ENCODE data around the gene GRB2. TPM values are rescaled to one million over a fixed set of nuclear protein-coding genes. Genes with fewer than 3 reads are reported as not detected.

The GRB2 gene
- total RNA-seq, 1 donor from 2014 or later: 61.8 TPM

DNA sequence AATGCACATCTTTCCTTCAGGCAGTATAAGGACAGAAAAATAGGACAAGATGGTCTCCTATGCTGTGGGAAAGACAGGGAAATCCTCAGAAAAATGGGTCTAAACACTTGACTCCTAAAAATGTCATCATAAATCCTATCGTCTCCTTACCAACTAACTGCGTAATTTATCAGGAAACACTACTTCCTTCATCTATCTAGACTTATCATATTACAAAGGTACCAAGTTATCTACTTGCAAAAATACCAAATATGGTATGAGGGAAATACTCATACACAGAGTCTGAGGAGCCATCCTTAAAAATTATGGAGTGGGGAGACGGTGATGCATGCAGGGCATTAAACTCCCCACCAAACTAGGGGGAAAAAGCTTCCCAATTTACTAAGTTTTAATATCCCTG is 44.1 kb downstream of the GRB2 start:
- Mint-ChIP-seq H3K4me3 (no peak overlapping the region), H3K36me3 (peaks cover 6% of the 10 kb centered on the region), H3K27ac (peak overlapping the region; percentile 72), H3K27me3 (ENCODE audit: low read depth) (no peaks in the 10 kb centered on the region), H3K4me1 (peaks cover 36% of the 10 kb centered on the region), H3K9me3 (no peaks in the 10 kb centered on the region)
- TF ChIP-seq, protein P1, sequence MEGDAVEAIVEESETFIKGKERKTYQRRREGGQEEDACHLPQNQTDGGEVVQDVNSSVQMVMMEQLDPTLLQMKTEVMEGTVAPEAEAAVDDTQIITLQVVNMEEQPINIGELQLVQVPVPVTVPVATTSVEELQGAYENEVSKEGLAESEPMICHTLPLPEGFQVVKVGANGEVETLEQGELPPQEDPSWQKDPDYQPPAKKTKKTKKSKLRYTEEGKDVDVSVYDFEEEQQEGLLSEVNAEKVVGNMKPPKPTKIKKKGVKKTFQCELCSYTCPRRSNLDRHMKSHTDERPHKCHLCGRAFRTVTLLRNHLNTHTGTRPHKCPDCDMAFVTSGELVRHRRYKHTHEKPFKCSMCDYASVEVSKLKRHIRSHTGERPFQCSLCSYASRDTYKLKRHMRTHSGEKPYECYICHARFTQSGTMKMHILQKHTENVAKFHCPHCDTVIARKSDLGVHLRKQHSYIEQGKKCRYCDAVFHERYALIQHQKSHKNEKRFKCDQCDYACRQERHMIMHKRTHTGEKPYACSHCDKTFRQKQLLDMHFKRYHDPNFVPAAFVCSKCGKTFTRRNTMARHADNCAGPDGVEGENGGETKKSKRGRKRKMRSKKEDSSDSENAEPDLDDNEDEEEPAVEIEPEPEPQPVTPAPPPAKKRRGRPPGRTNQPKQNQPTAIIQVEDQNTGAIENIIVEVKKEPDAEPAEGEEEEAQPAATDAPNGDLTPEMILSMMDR (IDR thresholded peaks at IDR 0.05; ENCODE audit: unreplicated experiment): no peak
- no peak for DNase-seq (ENCODE audit: low spot score in 2 of 2, unreplicated experiment in 2 of 2)

DNA sequence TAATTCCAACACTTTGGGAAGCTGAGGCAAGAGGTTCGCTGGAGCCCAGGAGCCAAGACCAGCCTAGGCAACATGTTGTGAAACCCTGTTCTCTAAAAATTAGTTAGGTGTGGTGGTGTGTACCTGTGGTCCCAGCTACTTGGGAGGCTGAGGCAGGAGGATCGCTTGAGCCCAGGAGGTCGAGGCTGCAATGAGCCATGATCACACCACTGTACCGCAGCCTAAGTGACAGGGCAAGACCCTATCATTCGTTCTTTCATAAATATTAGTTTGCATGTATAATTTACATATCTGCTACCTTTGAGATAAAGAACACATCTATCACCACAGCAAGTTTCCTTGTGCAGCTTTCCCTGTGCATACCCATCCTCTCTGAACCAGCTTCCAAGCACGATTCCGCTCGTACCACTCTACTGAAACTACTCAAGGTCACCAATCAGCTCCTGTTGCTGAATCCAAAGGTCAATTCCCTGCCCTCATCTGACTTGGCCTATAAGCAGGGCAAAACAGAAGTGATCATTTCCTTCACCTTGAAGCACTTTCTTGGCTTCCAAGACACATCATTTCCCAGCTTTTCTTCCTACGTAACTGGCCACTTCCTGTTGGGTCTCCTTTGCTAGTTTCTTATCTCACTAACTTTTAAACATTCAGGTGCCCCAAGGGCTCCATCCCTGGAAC is 49.1 kb downstream of the GRB2 start:
- H3K36me3 Mint-ChIP-seq: peaks cover 13% of the 10 kb centered on the region
- TF ChIP-seq, protein P1 (IDR thresholded peaks at IDR 0.05; ENCODE audit: unreplicated experiment): no peak
- peaks cover 4% of the 10 kb centered on the region for H3K9me3 Mint-ChIP-seq
- no peak overlapping the region for H3K4me3 Mint-ChIP-seq
- no peak overlapping the region for H3K27ac Mint-ChIP-seq
- H3K27me3 Mint-ChIP-seq (ENCODE audit: low read depth): no peaks in the 10 kb centered on the region
- H3K4me1 Mint-ChIP-seq: peaks cover 32% of the 10 kb centered on the region
- DNase-seq (ENCODE audit: low spot score in 2 of 2, unreplicated experiment in 2 of 2): no peak

DNA sequence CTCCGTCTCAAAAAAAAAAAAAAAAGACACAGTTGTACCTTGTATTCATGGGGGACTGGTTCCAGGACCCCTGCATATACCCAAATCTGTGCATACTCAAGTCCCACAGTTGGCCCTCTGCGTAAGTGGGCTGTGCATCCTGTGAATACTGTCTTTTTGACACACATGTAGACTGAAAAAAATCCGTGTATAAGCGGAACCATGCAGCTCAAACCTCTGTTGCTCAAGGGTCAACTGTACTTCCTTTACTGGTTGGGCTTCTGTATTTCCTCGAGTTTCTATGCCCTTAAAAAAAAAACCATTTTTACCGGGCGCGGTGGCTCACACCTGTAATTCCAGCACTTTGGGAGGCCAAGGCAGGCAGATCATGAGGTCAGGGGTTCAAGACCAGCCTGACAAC is 52.3 kb downstream of the GRB2 start:
- TF ChIP-seq, protein P1 (IDR thresholded peaks at IDR 0.05; ENCODE audit: unreplicated experiment): no peak
- Mint-ChIP-seq H3K27ac (no peak overlapping the region), H3K27me3 (ENCODE audit: low read depth) (no peaks in the 10 kb centered on the region), H3K4me1 (peaks cover 28% of the 10 kb centered on the region), H3K9me3 (peaks cover 4% of the 10 kb centered on the region), H3K36me3 (peaks cover 13% of the 10 kb centered on the region), H3K4me3 (no peak overlapping the region)
- DNase-seq (ENCODE audit: low spot score in 2 of 2, unreplicated experiment in 2 of 2): no peak

DNA sequence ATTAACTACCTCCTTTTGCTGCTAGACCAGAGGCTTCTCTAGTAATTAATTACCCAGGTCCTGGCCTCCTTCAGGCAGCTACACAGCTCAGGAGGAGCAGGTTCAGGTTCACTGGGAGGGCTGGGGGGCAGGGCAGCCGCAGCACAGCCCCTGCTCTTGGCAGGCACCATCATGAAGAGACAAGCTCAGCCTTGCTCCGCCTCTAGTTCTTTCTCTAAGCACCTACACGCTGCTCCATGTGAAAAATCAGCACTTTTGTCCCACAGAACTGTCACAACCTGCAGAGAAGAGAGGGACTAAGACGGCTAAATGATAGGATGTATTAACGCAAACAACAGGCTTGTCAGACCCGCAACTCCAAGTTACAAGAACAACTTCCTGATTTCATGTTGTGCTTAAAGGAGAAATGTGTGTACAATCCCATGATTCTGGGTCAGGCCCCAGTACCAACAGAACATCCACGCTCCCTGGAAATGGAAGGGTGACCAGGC is 53.4 kb downstream of the GRB2 start:
- Mint-ChIP-seq H3K4me1 (peaks cover 34% of the 10 kb centered on the region), H3K4me3 (no peak overlapping the region), H3K27me3 (ENCODE audit: low read depth) (no peaks in the 10 kb centered on the region), H3K27ac (peak overlapping the region; percentile 96), H3K9me3 (peaks cover 4% of the 10 kb centered on the region), H3K36me3 (peaks cover 13% of the 10 kb centered on the region)
- TF ChIP-seq, protein P1 (IDR thresholded peaks at IDR 0.05; ENCODE audit: unreplicated experiment): no peak
- DNase-seq (ENCODE audit: low spot score in 2 of 2, unreplicated experiment in 2 of 2): peak; percentile 23 to 40

DNA sequence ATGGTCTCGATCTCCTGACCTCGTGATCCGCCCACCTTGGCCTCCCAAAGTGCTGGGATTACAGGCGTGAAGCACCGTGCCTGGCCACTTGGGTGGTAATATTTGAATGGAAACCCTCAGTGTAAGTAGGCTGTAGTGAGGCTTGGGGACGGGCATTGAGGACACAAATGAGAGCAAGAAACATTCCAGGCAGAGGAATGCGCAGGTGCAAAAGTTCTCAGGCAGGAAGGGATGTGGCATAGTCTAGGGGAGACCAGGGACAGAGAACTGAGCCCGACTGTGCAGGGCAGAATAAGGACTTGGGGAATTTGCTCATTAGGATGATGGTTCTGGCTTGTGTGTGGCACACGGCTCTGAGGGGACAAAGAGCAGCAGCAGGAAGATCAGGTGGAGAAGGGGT is 54.8 kb downstream of the GRB2 start:
- H3K36me3 Mint-ChIP-seq: peaks cover 8% of the 10 kb centered on the region
- no peak for DNase-seq (ENCODE audit: low spot score in 2 of 2, unreplicated experiment in 2 of 2)
- peaks cover 4% of the 10 kb centered on the region for H3K9me3 Mint-ChIP-seq
- H3K4me1 Mint-ChIP-seq: peaks cover 44% of the 10 kb centered on the region
- peak overlapping the region; percentile 82 for H3K27ac Mint-ChIP-seq
- TF ChIP-seq, protein P1 (IDR thresholded peaks at IDR 0.05; ENCODE audit: unreplicated experiment): no peak
- no peaks in the 10 kb centered on the region for H3K27me3 Mint-ChIP-seq (ENCODE audit: low read depth)
- no peak overlapping the region for H3K4me3 Mint-ChIP-seq

All from mesothelial cell of epicardium (in vitro differentiated cells).